GM18498 (cell line): Measurements from ENCODE around the gene SNAPC4.
"Not testable (repeated sequence)": the region's sequence is repeated elsewhere in the genome, so short reads cannot be mapped to it uniquely, and the experiment has no call there.

Experiments
- ATAC-seq: cut with Tn5 transposase; IDR thresholded peaks from one replicate; pipeline ENCODE4 v1.9.1; 2021; ENCODE audit warnings: mild to moderate bottlenecking, moderate library complexity; ENCODE audit not compliant: unreplicated experiment

The SNAPC4 gene

GRCh38 chr9:136433849-136434579 lies 34.0 kb upstream of the SNAPC4 start:
- ATAC-seq: no peak

GRCh38 chr9:136433043-136433715 lies 33.2 kb upstream of the SNAPC4 start:
- no peak for ATAC-seq

- no peak for ATAC-seq
These were observed 32.6 kb upstream of the SNAPC4 start for GRCh38 chr9:136432591-136432990.

DNA sequence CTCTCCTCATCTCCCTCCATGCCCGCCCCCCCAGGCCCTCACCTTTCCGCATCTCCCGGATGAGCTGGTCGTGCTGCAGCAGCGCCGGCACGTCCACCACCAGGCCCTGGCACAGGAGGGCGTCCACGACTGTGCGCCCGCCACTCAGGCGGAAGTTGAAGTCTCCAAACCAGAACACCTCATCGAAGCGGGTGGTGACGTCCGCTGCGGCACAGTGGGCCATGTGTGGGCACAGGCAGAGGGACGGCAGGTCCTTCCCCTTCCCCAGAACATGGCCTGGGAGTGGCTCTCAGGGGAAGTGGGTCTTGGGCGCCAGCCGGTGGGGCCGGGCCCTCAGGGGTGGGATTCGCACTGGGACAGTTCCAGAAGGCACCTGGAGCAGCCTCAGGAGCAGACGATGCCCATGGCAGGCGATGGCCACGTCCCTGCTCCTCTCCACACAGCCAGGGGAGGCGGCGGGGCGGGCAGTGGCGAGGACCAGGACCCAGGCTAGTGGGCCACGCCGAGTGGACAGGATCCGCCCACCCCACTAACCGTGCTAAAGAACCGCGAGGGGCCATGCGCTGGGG lies 31.9 kb upstream of the SNAPC4 start:
- ATAC-seq: no peak

- ATAC-seq: no peak
These were observed 30.7 kb upstream of the SNAPC4 start for GRCh38 chr9:136430588-136431234.

- no peak for ATAC-seq
These were observed 29.9 kb upstream of the SNAPC4 start for GRCh38 chr9:136429683-136430491.

DNA sequence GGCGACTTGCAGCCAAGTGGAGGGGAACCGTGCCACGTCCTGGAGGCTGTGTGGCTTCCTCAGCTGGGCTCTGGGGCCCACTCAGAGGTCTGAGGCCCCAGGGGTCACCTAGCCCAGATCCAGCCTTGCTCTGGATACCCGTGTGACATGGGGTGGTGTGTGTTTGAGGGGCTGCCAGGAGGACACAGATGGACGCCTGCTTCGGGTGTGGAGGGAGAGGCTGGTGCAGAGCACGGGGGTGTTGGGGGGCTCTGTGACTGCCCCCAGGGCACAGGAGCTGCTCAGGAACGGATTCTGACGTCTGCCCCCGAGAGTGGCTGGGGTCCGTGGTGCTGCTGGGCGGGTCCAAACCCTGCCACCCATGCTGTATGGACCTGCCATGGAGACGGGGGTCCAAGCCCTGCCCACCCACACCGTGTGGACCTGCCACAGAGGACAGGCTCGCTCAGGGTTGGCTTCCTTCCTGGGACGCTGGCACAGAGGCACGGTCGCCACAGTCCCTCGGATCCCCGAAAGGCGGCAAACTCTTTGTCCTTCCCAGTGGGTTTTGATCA lies 29.2 kb upstream of the SNAPC4 start:
- no peak for ATAC-seq

DNA sequence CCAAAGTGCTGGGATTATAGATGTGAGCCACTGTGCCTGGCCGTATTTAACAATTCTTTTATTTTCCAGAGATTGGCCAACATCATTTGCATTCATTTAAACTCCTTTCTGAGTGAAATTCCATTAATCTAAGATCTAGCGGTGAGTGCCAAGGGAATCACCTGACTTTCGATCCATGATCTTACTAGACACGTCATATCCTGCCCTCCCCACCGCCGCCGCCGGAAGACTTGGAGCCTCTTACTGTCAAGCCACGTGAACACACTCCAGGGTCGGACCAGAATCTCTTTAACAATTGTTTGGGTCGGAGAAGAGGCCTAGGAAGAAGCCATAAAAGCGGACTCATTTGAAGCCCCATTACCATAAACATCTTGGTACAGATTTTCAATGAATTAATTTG lies 26.8 kb upstream of the SNAPC4 start:
- ATAC-seq: no peak

GRCh38 chr9:136425367-136425766 lies 25.4 kb upstream of the SNAPC4 start:
- not testable (repeated sequence) for ATAC-seq

GRCh38 chr9:136424750-136425362 lies 24.9 kb upstream of the SNAPC4 start:
- no peak for ATAC-seq

- no peak for ATAC-seq
These were observed 23.6 kb upstream of the SNAPC4 start for GRCh38 chr9:136423432-136424146.

DNA sequence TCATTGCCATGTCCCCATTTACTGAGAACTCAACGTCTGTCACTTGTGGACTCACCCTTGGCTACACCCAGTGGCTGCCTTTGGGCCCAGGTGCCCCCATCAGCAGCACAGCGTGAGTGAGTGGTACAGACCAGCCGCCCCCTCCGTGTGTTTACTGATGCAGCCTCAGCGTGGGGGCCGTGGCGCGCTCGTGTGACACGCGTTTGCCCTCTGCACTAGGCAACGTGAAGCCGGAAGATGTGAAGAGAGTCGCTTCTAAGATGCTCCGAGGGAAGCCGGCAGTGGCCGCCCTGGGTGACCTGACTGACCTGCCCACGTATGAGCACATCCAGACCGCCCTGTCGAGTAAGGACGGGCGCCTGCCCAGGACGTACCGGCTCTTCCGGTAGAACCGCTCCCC lies 22.9 kb upstream of the SNAPC4 start:
- ATAC-seq: no peak

DNA sequence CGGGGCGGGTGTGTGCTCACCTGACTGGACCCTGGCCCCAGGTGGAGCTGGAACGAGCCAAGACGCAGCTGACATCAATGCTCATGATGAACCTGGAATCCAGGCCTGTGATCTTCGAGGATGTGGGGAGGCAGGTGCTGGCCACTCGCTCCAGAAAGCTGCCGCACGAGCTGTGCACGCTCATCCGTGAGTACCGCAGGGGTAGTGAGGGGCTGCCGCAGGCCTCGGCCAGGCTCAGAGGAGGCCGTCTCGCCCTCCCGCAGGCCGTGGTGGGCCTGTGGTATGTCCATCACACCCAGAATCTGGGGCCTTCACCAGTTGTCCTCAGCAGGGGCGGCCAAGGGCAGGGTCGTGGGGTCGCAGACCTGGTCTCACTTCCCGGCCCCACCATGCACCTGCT lies 21.8 kb upstream of the SNAPC4 start:
- ATAC-seq: no peak

DNA sequence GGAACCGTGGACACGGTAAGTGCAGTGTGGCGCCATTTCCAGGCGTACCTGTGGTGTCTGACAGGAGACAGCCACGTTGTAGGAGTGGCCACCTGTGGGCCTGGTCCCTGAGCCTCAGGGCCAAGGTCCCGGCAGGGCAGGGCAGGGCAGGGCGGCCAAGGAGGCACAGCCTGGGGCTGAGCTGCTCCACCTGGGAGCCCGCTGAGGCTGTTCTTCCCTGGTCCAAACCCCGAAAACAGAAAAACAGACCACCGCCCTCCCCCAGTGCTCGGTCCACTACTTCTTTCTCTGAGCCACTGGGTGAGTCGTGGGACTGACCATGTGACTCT lies 19.1 kb upstream of the SNAPC4 start:
- no peak for ATAC-seq

GRCh38 chr9:136418182-136419091 lies 18.5 kb upstream of the SNAPC4 start:
- no peak for ATAC-seq

DNA sequence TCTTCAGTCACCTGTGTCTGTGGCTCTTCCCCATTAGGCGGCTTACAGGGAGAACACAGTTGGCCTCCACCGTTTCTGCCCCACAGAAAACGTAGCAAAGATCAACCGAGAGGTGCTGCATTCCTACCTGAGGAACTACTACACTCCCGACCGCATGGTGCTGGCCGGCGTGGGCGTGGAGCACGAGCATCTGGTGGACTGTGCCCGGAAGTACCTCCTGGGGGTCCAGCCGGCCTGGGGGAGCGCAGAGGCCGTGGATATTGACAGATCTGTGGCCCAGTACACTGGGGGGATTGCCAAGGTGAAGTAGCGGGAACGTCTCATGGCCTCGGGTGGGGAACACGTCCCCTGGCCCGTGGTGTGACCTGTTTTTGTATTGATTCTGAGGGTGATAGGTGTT lies 16.9 kb upstream of the SNAPC4 start:
- no peak for ATAC-seq

DNA sequence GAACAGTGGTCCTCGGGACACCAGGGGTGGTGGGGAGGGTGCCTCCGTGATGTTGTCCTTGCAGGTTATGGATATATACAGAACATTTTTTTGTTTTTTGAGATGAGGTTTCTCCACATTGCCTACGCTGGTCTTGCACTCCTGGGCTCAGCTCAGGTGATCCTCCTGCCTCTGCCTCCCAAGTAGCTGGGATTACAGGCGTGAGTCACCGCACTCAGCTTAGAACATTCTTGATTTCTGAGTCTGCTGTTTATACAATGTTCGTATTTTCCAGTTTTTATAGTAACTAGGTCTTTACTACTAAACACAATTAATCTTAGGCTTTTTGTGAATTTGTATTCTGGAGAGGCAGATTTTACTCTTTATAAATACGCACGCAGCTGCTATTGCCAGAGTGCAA lies 16.5 kb upstream of the SNAPC4 start:
- ATAC-seq: no peak

- no peak for ATAC-seq
These were observed 13.0 kb upstream of the SNAPC4 start for GRCh38 chr9:136412962-136413361.

GRCh38 chr9:136411378-136411777 lies 11.4 kb upstream of the SNAPC4 start:
- no peak for ATAC-seq
